HL-60 (cell line): Measurements from ENCODE around the gene PPIL1.

Source experiments
- DNase-seq, 2 experiments: peaks; one replicate each; pipeline ENCODE4 v3.0.0-alpha.2; 2010 to 2020; ENCODE audit warnings: low read depth in 1 of 2, low spot score in 1 of 2
- H3K27ac ChIP-seq: fragments of 250-450 bp; sonication (Bioruptor Pico); replicated peaks from 2 replicates; pipeline ENCODE4 v1.5.1; 2020; ENCODE audit warnings: mild to moderate bottlenecking, moderate library complexity
- H3K27me3 ChIP-seq: fragments of 250-450 bp; sonication (Bioruptor Pico); 2 replicates; pipeline ENCODE4 v1.5.1; 2021; ENCODE audit warnings: mild to moderate bottlenecking, moderate library complexity; ENCODE audit not compliant: insufficient read depth, poor library complexity, severe bottlenecking
- H3K4me3 ChIP-seq: replicated peaks from 2 replicates; pipeline ENCODE4 v1.5.1; 2011; ENCODE audit warnings: mild to moderate bottlenecking, control low read depth, low read length; ENCODE audit not compliant: insufficient read depth
- GABPA ChIP-seq: IDR thresholded peaks from 2 replicates; pipeline ENCODE4 v1.6.1; 2012; ENCODE audit warnings: low read depth
- POLR2AphosphoS5 ChIP-seq: IDR thresholded peaks from 2 replicates; pipeline ENCODE4 v1.6.1; 2012; ENCODE audit warnings: low read depth
- SPI1 ChIP-seq: IDR thresholded peaks from 2 replicates; pipeline ENCODE4 v1.6.1; 2012; ENCODE audit warnings: low read depth, mild to moderate bottlenecking, borderline replicate concordance
- TF ChIP-seq, protein P1 (sequence below): IDR thresholded peaks from one replicate; pipeline ENCODE4 v1.5.1; 2011; ENCODE audit warnings: low read length, control low read depth, inconsistent platforms; ENCODE audit not compliant: insufficient read depth
- TF ChIP-seq, protein P2 (sequence below): IDR thresholded peaks from 2 replicates; pipeline ENCODE4 v1.6.1; 2012; ENCODE audit warnings: low read depth; ENCODE audit not compliant: insufficient replicate concordance

Gene PPIL1

DNA sequence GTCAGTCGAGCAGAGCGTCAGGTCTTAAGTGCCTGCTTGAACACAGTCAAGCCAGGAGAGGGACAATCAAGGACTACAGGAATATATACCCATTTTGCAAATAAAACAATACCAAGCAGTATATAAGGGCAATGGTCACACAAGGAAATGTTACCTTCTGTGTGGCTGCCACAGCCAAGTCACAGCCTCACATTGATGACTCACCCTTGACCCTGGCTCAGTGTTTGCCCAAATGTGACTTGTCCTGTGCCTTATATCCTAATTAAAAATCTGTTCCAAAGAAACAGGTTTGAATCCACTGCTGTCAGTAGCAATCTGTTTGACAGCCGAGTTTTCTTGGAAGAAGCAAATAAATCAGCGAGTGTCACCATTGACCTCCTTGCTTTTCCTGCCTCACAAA, 45.4 kb upstream of the PPIL1 start:
- no peak overlapping the region for H3K27ac ChIP-seq
- TF ChIP-seq, protein P1, sequence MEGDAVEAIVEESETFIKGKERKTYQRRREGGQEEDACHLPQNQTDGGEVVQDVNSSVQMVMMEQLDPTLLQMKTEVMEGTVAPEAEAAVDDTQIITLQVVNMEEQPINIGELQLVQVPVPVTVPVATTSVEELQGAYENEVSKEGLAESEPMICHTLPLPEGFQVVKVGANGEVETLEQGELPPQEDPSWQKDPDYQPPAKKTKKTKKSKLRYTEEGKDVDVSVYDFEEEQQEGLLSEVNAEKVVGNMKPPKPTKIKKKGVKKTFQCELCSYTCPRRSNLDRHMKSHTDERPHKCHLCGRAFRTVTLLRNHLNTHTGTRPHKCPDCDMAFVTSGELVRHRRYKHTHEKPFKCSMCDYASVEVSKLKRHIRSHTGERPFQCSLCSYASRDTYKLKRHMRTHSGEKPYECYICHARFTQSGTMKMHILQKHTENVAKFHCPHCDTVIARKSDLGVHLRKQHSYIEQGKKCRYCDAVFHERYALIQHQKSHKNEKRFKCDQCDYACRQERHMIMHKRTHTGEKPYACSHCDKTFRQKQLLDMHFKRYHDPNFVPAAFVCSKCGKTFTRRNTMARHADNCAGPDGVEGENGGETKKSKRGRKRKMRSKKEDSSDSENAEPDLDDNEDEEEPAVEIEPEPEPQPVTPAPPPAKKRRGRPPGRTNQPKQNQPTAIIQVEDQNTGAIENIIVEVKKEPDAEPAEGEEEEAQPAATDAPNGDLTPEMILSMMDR = no peak
- no peak for TF ChIP-seq SPI1
- no peak for DNase-seq
- no peaks in the 10 kb centered on the region for H3K27me3 ChIP-seq
- H3K4me3 ChIP-seq = no peak overlapping the region

DNA sequence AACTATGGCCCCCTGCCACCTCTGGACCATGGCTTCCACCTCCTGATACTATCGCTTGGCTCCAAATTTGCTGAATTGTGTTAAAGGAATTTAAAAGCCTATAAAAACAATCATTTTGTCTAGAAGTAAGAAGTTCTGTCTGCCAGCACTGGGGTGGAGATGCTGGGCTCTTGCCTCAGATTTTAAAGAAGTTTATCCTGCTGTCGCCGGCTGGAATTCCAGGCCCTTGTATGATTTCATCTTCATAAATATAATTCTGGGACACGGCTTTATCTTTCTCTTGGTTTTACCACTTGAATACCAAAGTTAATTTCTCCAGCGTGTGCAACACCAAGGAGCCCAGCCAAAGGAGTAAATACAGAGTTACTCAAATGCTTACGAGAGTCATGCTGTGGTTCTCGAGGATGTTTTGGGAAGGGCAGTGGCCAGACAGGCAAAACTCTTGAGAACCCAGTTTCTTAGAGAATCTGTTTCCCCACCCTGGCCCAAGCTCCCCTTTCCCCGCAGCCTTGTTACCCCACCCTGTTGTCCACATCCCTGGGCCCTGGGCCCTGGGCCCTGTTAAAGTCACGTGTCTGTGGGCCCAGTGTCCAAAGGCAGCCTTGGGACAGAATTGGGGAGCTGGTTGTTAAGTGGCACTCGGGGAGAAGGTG, 43.1 kb upstream of the PPIL1 start:
- TF ChIP-seq SPI1 (no peak), POLR2AphosphoS5 (no peak), GABPA (no peak)
- TF ChIP-seq, protein P2, sequence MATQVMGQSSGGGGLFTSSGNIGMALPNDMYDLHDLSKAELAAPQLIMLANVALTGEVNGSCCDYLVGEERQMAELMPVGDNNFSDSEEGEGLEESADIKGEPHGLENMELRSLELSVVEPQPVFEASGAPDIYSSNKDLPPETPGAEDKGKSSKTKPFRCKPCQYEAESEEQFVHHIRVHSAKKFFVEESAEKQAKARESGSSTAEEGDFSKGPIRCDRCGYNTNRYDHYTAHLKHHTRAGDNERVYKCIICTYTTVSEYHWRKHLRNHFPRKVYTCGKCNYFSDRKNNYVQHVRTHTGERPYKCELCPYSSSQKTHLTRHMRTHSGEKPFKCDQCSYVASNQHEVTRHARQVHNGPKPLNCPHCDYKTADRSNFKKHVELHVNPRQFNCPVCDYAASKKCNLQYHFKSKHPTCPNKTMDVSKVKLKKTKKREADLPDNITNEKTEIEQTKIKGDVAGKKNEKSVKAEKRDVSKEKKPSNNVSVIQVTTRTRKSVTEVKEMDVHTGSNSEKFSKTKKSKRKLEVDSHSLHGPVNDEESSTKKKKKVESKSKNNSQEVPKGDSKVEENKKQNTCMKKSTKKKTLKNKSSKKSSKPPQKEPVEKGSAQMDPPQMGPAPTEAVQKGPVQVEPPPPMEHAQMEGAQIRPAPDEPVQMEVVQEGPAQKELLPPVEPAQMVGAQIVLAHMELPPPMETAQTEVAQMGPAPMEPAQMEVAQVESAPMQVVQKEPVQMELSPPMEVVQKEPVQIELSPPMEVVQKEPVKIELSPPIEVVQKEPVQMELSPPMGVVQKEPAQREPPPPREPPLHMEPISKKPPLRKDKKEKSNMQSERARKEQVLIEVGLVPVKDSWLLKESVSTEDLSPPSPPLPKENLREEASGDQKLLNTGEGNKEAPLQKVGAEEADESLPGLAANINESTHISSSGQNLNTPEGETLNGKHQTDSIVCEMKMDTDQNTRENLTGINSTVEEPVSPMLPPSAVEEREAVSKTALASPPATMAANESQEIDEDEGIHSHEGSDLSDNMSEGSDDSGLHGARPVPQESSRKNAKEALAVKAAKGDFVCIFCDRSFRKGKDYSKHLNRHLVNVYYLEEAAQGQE = no peak
- TF ChIP-seq, protein P1 = no peak
- Histone ChIP-seq H3K4me3 (no peak overlapping the region), H3K27ac (no peak overlapping the region), H3K27me3 (no peaks in the 10 kb centered on the region)
- DNase-seq = no peak

- no peaks in the 10 kb centered on the region for H3K27me3 ChIP-seq
- DNase-seq = no peak
- no peak overlapping the region for H3K4me3 ChIP-seq
- H3K27ac ChIP-seq = no peak overlapping the region
- TF ChIP-seq, protein P1 = no peak
- TF ChIP-seq POLR2AphosphoS5 (no peak), GABPA (no peak), SPI1 (no peak)
- TF ChIP-seq, protein P2 = no peak
Measured at GRCh38 chr6:36916126-36916525, 41.5 kb upstream of the PPIL1 start.

DNA sequence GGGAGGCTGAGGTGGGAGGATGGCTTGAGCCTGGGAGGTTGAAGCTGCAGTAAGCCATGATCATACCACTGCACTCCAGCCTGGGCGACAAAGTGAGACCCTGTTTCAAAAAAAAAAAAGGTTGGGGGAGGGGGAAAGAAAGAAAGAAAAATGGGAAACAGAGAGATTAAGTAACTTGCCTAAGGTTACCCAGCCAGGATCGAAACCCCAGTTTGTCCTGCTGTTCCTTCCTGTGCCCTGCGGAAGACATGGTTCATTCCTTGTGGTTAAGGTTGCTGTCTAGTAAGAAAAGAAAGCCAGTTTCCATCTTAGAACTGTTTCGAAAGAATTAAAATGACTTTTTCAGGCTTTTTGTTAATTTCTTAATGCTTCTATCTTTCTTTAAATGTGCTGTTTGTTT, 41.0 kb upstream of the PPIL1 start:
- Histone ChIP-seq H3K27ac (no peak overlapping the region), H3K4me3 (no peak overlapping the region), H3K27me3 (no peaks in the 10 kb centered on the region)
- TF ChIP-seq SPI1 (no peak), POLR2AphosphoS5 (no peak), GABPA (no peak)
- TF ChIP-seq, protein P2 = no peak
- TF ChIP-seq, protein P1 = no peak
- peak; percentile 5 to 43 for DNase-seq
